Neuronal stem cell (in vitro differentiated cells): ENCODE data around the gene NARS2.

ENCODE experiments used
- DNase-seq: peaks from one replicate; pipeline ENCODE4 v3.0.0-alpha.2; 2013; ENCODE audit warnings: low spot score
- H2AFZ ChIP-seq: one replicate; pipeline ENCODE4 v1.6.1; 2013; ENCODE audit warnings: mild to moderate bottlenecking, low read length, inconsistent platforms
- H2AK5ac ChIP-seq: 2 replicates; pipeline ENCODE4 v1.6.1; 2013; ENCODE audit warnings: low read depth, mild to moderate bottlenecking, inconsistent platforms, low read length, moderate library complexity, mixed read lengths
- H2BK120ac ChIP-seq: 2 replicates; pipeline ENCODE4 v1.6.1; 2013; ENCODE audit warnings: low read depth, mild to moderate bottlenecking, inconsistent platforms, low read length, moderate library complexity, mixed read lengths
- H2BK12ac ChIP-seq: one replicate; pipeline ENCODE4 v1.6.1; 2013; ENCODE audit warnings: low read length, inconsistent platforms
- H2BK15ac ChIP-seq: 2 replicates; pipeline ENCODE4 v1.6.1; 2013; ENCODE audit warnings: mild to moderate bottlenecking, low read length, inconsistent platforms, mixed read lengths
- H2BK5ac ChIP-seq: one replicate; pipeline ENCODE4 v1.6.1; 2013; ENCODE audit warnings: inconsistent platforms, mild to moderate bottlenecking, low read length, moderate library complexity
- H3K14ac ChIP-seq: one replicate; pipeline ENCODE4 v1.6.1; 2013; ENCODE audit warnings: low read length, inconsistent platforms
- H3K18ac ChIP-seq: 2 replicates; pipeline ENCODE4 v1.6.1; 2013; ENCODE audit warnings: low read length, inconsistent platforms
- H3K23ac ChIP-seq: 2 replicates; pipeline ENCODE4 v1.6.1; 2013; ENCODE audit warnings: low read depth, mild to moderate bottlenecking, mixed read lengths, low read length, inconsistent platforms; ENCODE audit not compliant: poor library complexity
- H3K27ac ChIP-seq: replicated peaks from 3 replicates; pipeline ENCODE4 v1.5.1; 2013; ENCODE audit warnings: low read length, inconsistent platforms
- H3K27me3 ChIP-seq, 3 experiments: 2 replicates each; pipeline ENCODE4 v1.6.1; 2013; ENCODE audit warnings: low read length in 3 of 3, mild to moderate bottlenecking in 2 of 3, inconsistent platforms in 1 of 3, low read depth in 1 of 3, mixed read lengths in 1 of 3, moderate library complexity in 1 of 3; ENCODE audit not compliant: control insufficient read depth in 3 of 3, insufficient read depth in 3 of 3
- H3K36me3 ChIP-seq, 2 donors: replicated peaks in 1 of 2; 2 replicates each; pipeline ENCODE4 v1.6.1; 2013; ENCODE audit warnings: low read length in 2 of 2; ENCODE audit not compliant: control insufficient read depth in 2 of 2, insufficient read depth in 2 of 2
- H3K4ac ChIP-seq: 2 replicates; pipeline ENCODE4 v1.6.1; 2013; ENCODE audit warnings: inconsistent platforms, mild to moderate bottlenecking, low read length, moderate library complexity
- H3K4me1 ChIP-seq, 2 donors: 1 replicate in 1 of 2; 2 replicates in 1 of 2; pipeline ENCODE4 v1.6.1; 2013; ENCODE audit warnings: low read length in 2 of 2, low read depth in 1 of 2; ENCODE audit not compliant: control insufficient read depth in 2 of 2, insufficient read depth in 1 of 2
- H3K4me2 ChIP-seq: one replicate; pipeline ENCODE4 v1.6.1; 2013; ENCODE audit warnings: mild to moderate bottlenecking, low read length, inconsistent platforms; ENCODE audit not compliant: insufficient read depth, poor library complexity, severe bottlenecking
- H3K4me3 ChIP-seq, 2 donors: 2 replicates each; pipeline ENCODE4 v1.5.1; 2013; ENCODE audit warnings: low read length in 2 of 2, mild to moderate bottlenecking in 2 of 2, inconsistent platforms in 1 of 2, moderate library complexity in 1 of 2
- H3K79me1 ChIP-seq: one replicate; pipeline ENCODE4 v1.6.1; 2013; ENCODE audit warnings: low read depth, mild to moderate bottlenecking, inconsistent platforms, low read length, moderate library complexity
- H3K9ac ChIP-seq: one replicate; pipeline ENCODE4 v1.6.1; 2013; ENCODE audit warnings: mild to moderate bottlenecking, low read depth, low read length, inconsistent platforms; ENCODE audit not compliant: poor library complexity
- H3K9me3 ChIP-seq, 2 donors: replicated peaks in 1 of 2; 2 replicates each; pipeline versions ENCODE3 to v1.6.1; 2013; ENCODE audit warnings: low read length in 2 of 2, mild to moderate bottlenecking in 2 of 2, inconsistent platforms in 1 of 2, low read depth in 1 of 2, mixed read lengths in 1 of 2, moderate library complexity in 1 of 2; ENCODE audit not compliant: control insufficient read depth in 2 of 2, insufficient read depth in 1 of 2
- H4K8ac ChIP-seq: one replicate; pipeline ENCODE4 v1.6.1; 2013; ENCODE audit warnings: low read depth, mild to moderate bottlenecking, inconsistent platforms, low read length, moderate library complexity
- H4K91ac ChIP-seq: one replicate; pipeline ENCODE4 v1.6.1; 2013; ENCODE audit warnings: low read length, low read depth, mild to moderate bottlenecking, inconsistent platforms; ENCODE audit not compliant: poor library complexity
- WGBS, 2 donors: extraction: QIAGEN DNeasy Blood & Tissue Kit; methylation state at CpG; one replicate each; pipeline ENCODE4 v1.1.7; 2013; ENCODE audit warnings: missing lambda C conversion rate in 2 of 2, mixed read lengths in 1 of 2; ENCODE audit not compliant: insufficient read length in 2 of 2, insufficient replicate concordance in 1 of 2; ENCODE audit errors: extremely low coverage in 2 of 2; 5-methylcytosine and 5-hydroxymethylcytosine counted together

Gene NARS2

DNA sequence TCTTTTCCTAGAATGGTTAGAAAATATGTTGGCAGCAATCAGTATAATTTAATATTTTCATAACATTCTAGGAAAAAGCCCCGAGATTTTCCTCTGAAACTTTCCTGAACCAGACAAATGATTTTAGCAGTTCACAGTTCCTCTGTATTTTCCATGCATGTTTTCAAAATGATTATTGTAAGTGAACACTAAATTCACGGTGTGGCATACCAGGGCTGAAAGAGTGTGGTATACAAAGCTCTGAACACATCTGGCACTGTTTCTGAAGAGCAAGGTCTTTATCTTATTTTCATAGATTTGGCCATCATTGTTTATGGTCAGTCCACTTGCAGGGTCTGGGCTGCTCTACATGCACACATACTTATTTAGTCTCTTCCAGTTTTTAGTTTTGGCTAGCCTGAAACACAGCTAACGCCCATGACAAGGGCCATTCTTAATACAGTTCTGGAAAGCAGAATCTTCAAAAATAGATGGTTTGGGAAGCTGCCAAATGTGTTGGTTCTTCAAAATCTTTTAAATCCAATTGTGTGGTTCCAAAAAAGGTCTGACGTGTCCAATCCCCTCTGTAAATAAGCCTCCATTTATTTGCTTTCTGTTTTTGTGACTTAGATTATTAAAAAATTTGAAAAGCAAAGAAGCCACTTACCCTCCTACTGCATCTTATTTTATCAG is 149.1 kb downstream of the NARS2 start:
- Histone ChIP-seq H2AK5ac (no peak overlapping the region), H3K18ac (no peak overlapping the region), H2BK15ac (no peak overlapping the region), H4K8ac (no peak overlapping the region), H3K23ac (no peak overlapping the region), H3K4me1 (peaks cover 3 to 8% of the 10 kb centered on the region in 2 donors), H3K27me3 (no peaks in the 10 kb centered on the region), H2AFZ (no peak overlapping the region), H3K9ac (no peak overlapping the region), H2BK5ac (no peak overlapping the region), H4K91ac (no peak overlapping the region), H3K4me2 (no peak overlapping the region), H3K79me1 (no peaks in the 10 kb centered on the region), H3K4me3 (no peak overlapping the region), H3K4ac (no peak overlapping the region), H3K36me3 (peaks cover 0 to 3% of the 10 kb centered on the region in 2 donors), H3K14ac (no peak overlapping the region), H2BK12ac (no peak overlapping the region), H2BK120ac (no peak overlapping the region), H3K27ac (no peak overlapping the region), H3K9me3 (no peaks in the 10 kb centered on the region)
- no peak for DNase-seq
- WGBS, 2 donors: no CpG with 5 or more reads among the region's 4 CpGs

DNA sequence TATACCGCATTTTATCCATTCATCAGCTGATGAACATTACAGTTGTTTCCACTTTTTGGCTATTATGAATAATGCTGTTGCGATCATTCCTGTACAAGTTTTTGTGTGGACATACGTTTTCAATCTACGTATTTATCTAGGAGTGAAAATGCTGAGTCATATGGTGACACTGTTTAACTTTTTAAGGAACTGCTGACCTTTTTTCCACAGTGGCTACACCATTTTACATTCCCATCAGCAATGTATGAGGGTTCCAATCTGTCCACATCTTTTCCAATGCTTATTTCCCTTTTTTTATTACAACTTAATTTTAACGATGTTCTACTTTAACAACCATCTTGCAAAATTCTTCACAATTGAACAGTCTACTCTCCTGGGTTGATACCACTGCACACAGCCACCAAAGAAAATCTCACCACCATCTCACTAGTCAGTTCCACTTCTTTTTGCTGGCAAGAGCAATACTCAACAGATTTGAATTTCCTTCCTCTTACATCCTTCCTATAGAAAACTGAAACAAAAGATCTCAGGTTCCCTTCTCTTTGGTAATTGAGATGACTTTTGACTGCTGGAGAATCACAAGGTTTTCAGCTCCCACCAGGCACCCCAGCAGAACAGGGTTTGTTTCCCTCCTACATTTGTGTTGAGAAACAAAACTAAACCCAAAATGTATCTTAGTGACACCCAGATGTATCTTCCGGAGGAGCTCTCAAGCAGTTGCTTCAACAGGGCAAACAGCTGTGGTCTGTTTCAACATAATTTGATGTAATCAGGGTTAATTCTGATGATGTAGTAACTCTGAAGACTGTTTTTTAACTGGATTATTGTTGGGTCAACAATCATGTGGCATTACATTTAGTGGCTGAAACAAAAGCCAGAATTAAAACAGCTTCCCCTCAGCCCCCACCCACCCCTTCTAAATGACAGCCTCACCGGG is 150.1 kb downstream of the NARS2 start:
- Histone ChIP-seq H2BK12ac (no peak overlapping the region), H3K27me3 (no peaks in the 10 kb centered on the region), H2BK120ac (no peak overlapping the region), H3K4me1 (peaks cover 3 to 10% of the 10 kb centered on the region in 2 donors), H2BK5ac (no peak overlapping the region), H3K23ac (no peak overlapping the region), H3K27ac (no peak overlapping the region), H3K4me3 (no peak overlapping the region), H2AFZ (no peak overlapping the region), H3K14ac (no peak overlapping the region), H3K79me1 (no peaks in the 10 kb centered on the region), H3K36me3 (no peaks in the 10 kb centered on the region), H4K8ac (no peak overlapping the region), H3K9me3 (no peaks in the 10 kb centered on the region), H2BK15ac (no peak overlapping the region), H3K4me2 (no peak overlapping the region), H3K4ac (no peak overlapping the region), H2AK5ac (no peak overlapping the region), H3K18ac (no peak overlapping the region), H4K91ac (no peak overlapping the region), H3K9ac (no peak overlapping the region)
- WGBS, 2 donors: 100% methylated on average over 1 of the region's 7 CpGs
- DNase-seq: no peak

- no peaks in the 10 kb centered on the region for H3K79me1 ChIP-seq
- no peaks in the 10 kb centered on the region for H3K27me3 ChIP-seq
- no peak overlapping the region for H2AFZ ChIP-seq
- no peak overlapping the region for H3K14ac ChIP-seq
- no peaks in the 10 kb centered on the region for H3K9me3 ChIP-seq
- no peak overlapping the region for H3K18ac ChIP-seq
- WGBS, 2 donors: no CpG with 5 or more reads among the region's 2 CpGs
- no peak overlapping the region for H3K9ac ChIP-seq
- H4K91ac ChIP-seq: no peak overlapping the region
- no peak overlapping the region for H3K4me2 ChIP-seq
- H3K4me3 ChIP-seq: no peak overlapping the region
- no peak overlapping the region for H2BK12ac ChIP-seq
- H3K27ac ChIP-seq: no peak overlapping the region
- H2BK15ac ChIP-seq: no peak overlapping the region
- H3K36me3 ChIP-seq: no peaks in the 10 kb centered on the region
- no peak overlapping the region for H3K4ac ChIP-seq
- DNase-seq: no peak
- H2BK5ac ChIP-seq: no peak overlapping the region
- H3K4me1 ChIP-seq: peaks cover 8 to 14% of the 10 kb centered on the region in 2 donors
- H2BK120ac ChIP-seq: no peak overlapping the region
- H3K23ac ChIP-seq: no peak overlapping the region
- no peak overlapping the region for H2AK5ac ChIP-seq
- no peak overlapping the region for H4K8ac ChIP-seq
These were observed 151.4 kb downstream of the NARS2 start for GRCh38 chr11:78423241-78423640.

- no peaks in the 10 kb centered on the region for H3K9me3 ChIP-seq
- H3K4me3 ChIP-seq: peak overlapping the region in 1 of 2 donors; percentile 28
- H2BK12ac ChIP-seq: no peak overlapping the region
- WGBS, 2 donors: no CpG with 5 or more reads among the region's 9 CpGs
- no peak overlapping the region for H3K23ac ChIP-seq
- no peak overlapping the region for H3K18ac ChIP-seq
- H2BK5ac ChIP-seq: no peak overlapping the region
- H3K14ac ChIP-seq: no peak overlapping the region
- no peak overlapping the region for H3K4ac ChIP-seq
- no peaks in the 10 kb centered on the region for H3K36me3 ChIP-seq
- H3K27ac ChIP-seq: no peak overlapping the region
- H3K9ac ChIP-seq: no peak overlapping the region
- no peak overlapping the region for H2BK120ac ChIP-seq
- no peaks in the 10 kb centered on the region for H3K79me1 ChIP-seq
- no peak overlapping the region for H4K8ac ChIP-seq
- no peak for DNase-seq
- no peak overlapping the region for H2AFZ ChIP-seq
- no peak overlapping the region for H4K91ac ChIP-seq
- peak overlapping the region; percentile 30 for H2AK5ac ChIP-seq
- H3K27me3 ChIP-seq: no peaks in the 10 kb centered on the region
- H3K4me2 ChIP-seq: no peak overlapping the region
- H2BK15ac ChIP-seq: no peak overlapping the region
- H3K4me1 ChIP-seq: peaks cover 10 to 17% of the 10 kb centered on the region in 2 donors
These were observed 153.9 kb downstream of the NARS2 start for GRCh38 chr11:78420796-78421209.
